GM12878 (cell line): ENCODE data around the gene DLEC1. TPM values are rescaled to one million over a fixed set of nuclear protein-coding genes. Genes with fewer than 3 reads are reported as not detected.

Experiments used
- ATAC-seq: fragments of 200-7000 bp; cut with Tn5 transposase; 3 replicates; pipeline ENCODE4 v1.9.1; 2020; ENCODE audit warnings: mild to moderate bottlenecking, moderate library complexity
- BruUV-seq: library from RNA; stranded (reverse); fragments of 400-500 nt; replicated peaks from 2 replicates; lab custom pipeline; 2021; lab: Mats Ljungman, UMichigan
- CTCF ChIA-PET: fragments of 300-600 bp; sonication (Branson Sonifier 250); formaldehyde crosslinking; extraction: SDS; loops from one replicate; lab custom pipeline; 2021; ENCODE audit warnings: inconsistent platforms; lab: Yijun Ruan, JAX
- POLR2A ChIA-PET: fragments of 350-600 bp; formaldehyde crosslinking; extraction: SDS; loops from one replicate; lab custom pipeline; 2021; ENCODE audit warnings: inconsistent platforms; lab: Charles Lee
- RAD21 ChIA-PET: fragments of 300-600 bp; sonication (Branson Sonifier 250); formaldehyde crosslinking; loops from one replicate; lab custom pipeline; 2023; ENCODE audit warnings: antibody characterized with exemption; ENCODE audit not compliant: unreplicated experiment; lab: Charles Lee
- SMC1A ChIA-PET: fragments of 300-600 bp; sonication (Branson Sonifier 250); formaldehyde crosslinking; loops from one replicate; lab custom pipeline; 2023; ENCODE audit not compliant: unreplicated experiment, uncharacterized antibody; lab: Charles Lee
- DNase-seq: peaks from one replicate; pipeline ENCODE4 v3.0.0-alpha.2; 2011; ENCODE audit warnings: low read depth, low spot score
- FAIRE-seq: peaks from 3 replicates; lab custom pipeline; 2011; peaks lifted over from hg19 to GRCh38; lab: Jason Lieb, UNC
- H2AFZ ChIP-seq: 2 replicates; pipeline ENCODE4 v1.6.0; 2011; ENCODE audit warnings: low read depth, low read length, control low read depth; ENCODE audit not compliant: control insufficient read depth
- H3K27ac ChIP-seq: 2 replicates; pipeline ENCODE4 v1.5.1; 2011; ENCODE audit warnings: control low read depth; ENCODE audit not compliant: control insufficient read depth, insufficient read depth
- H3K27me3 ChIP-seq, 2 experiments: replicated peaks in 1 of 2; 2 replicates each; pipeline versions ENCODE4 v1.6.0 to v1.6.1; 2011; ENCODE audit warnings: low read length in 1 of 2; ENCODE audit not compliant: control insufficient read depth in 2 of 2, insufficient read depth in 2 of 2
- H3K36me3 ChIP-seq, 2 experiments: 2 replicates each; pipeline ENCODE4 v1.5.1; 2011; ENCODE audit warnings: low read length in 1 of 2; ENCODE audit not compliant: control insufficient read depth in 2 of 2, insufficient read depth in 2 of 2
- H3K4me1 ChIP-seq: 2 replicates; pipeline ENCODE4 v1.6.1; 2011; ENCODE audit warnings: mild to moderate bottlenecking, low read length, moderate library complexity, mixed read lengths; ENCODE audit not compliant: control insufficient read depth, insufficient read depth
- H3K4me2 ChIP-seq: 2 replicates; pipeline ENCODE4 v1.6.0; 2011; ENCODE audit warnings: control low read depth; ENCODE audit not compliant: control insufficient read depth, insufficient read depth
- H3K4me3 ChIP-seq: fragments of 200-600 bp; sonication (generic); 2 replicates; pipeline ENCODE4 v1.5.1; 2016
- H3K79me2 ChIP-seq: 2 replicates; pipeline ENCODE4 v1.6.0; 2011; ENCODE audit warnings: low read length; ENCODE audit not compliant: control insufficient read depth, insufficient read depth
- H3K9ac ChIP-seq: 2 replicates; pipeline ENCODE4 v1.8.0; 2011; ENCODE audit warnings: low read length, control low read depth, mixed read lengths; ENCODE audit not compliant: control insufficient read depth, insufficient read depth
- H3K9me3 ChIP-seq: replicated peaks from 3 replicates; pipeline ENCODE4 v1.5.1; 2011; ENCODE audit warnings: mild to moderate bottlenecking, low read length; ENCODE audit not compliant: control insufficient read depth, insufficient read depth
- H4K20me1 ChIP-seq: 2 replicates; pipeline ENCODE4 v1.6.0; 2011; ENCODE audit not compliant: control insufficient read depth, insufficient read depth
- BHLHE40 ChIP-seq, 2 experiments: fragments of 450-650 bp in 1 of 2; IDR thresholded peaks; 2 replicates each; pipeline ENCODE4 v1.6.1; 2011 to 2017; ENCODE audit warnings: low read depth in 2 of 2, borderline replicate concordance in 1 of 2, improper control_type of control experiment in 1 of 2, low read length in 1 of 2, mild to moderate bottlenecking in 1 of 2
- BMI1 ChIP-seq: fragments of 450-650 bp; IDR thresholded peaks from 2 replicates; pipeline ENCODE4 v1.6.1; 2016; ENCODE audit warnings: mild to moderate bottlenecking, moderate library complexity, borderline replicate concordance
- CEBPZ ChIP-seq: fragments of 150-350 bp; IDR thresholded peaks from 2 replicates; pipeline ENCODE4 v1.6.1; 2016; ENCODE audit warnings: low read depth, low read length
- E2F4 ChIP-seq: IDR thresholded peaks from 2 replicates; pipeline ENCODE4 v1.6.1; 2012; ENCODE audit warnings: low read depth, low read length, improper control_type of control experiment
- IRF4 ChIP-seq: IDR thresholded peaks from 2 replicates; pipeline ENCODE4 v1.6.1; 2011; ENCODE audit warnings: low read depth, low read length
- MTA2 ChIP-seq: fragments of 450-650 bp; IDR thresholded peaks from 2 replicates; pipeline ENCODE4 v1.6.1; 2016; ENCODE audit warnings: low read depth, mild to moderate bottlenecking, moderate library complexity
- NR2C1 ChIP-seq: fragments of 450-650 bp; IDR thresholded peaks from 2 replicates; pipeline ENCODE4 v1.6.1; 2017; ENCODE audit warnings: antibody characterized with exemption, mild to moderate bottlenecking, moderate library complexity
- RBBP5 ChIP-seq: fragments of 200-600 bp; sonication (generic); conservative IDR thresholded peaks from 2 replicates; pipeline ENCODE4 v1.6.1; 2016
- RELA ChIP-seq: fragments of 450-650 bp; IDR thresholded peaks from 2 replicates; pipeline ENCODE4 v1.8.0; 2014; ENCODE audit warnings: borderline replicate concordance; ENCODE audit not compliant: partially characterized antibody
- RUNX3 ChIP-seq: IDR thresholded peaks from 2 replicates; pipeline ENCODE4 v1.6.1; 2012; ENCODE audit warnings: low read length, inconsistent platforms
- SIX5 ChIP-seq: IDR thresholded peaks from 2 replicates; pipeline ENCODE4 v1.6.1; 2011; ENCODE audit warnings: mild to moderate bottlenecking, low read depth, low read length, moderate library complexity; ENCODE audit not compliant: severe bottlenecking
- SMAD1 ChIP-seq: fragments of 450-650 bp; IDR thresholded peaks from 2 replicates; pipeline ENCODE4 v1.6.1; 2018; ENCODE audit warnings: mild to moderate bottlenecking, low read depth; ENCODE audit not compliant: partially characterized antibody
- STAT1 ChIP-seq: fragments of 450-650 bp; conservative IDR thresholded peaks from 2 replicates; pipeline ENCODE4 v1.6.1; 2014; ENCODE audit warnings: antibody characterized with exemption, mild to moderate bottlenecking
- USF2 ChIP-seq: IDR thresholded peaks from 2 replicates; pipeline ENCODE4 v1.6.1; 2011; ENCODE audit warnings: low read depth, low read length, improper control_type of control experiment, borderline replicate concordance
- ZBTB4 ChIP-seq: fragments of 450-650 bp; formaldehyde crosslinking; IDR thresholded peaks from 2 replicates; pipeline ENCODE4 v1.4.0; 2022; ENCODE audit warnings: mild to moderate bottlenecking, moderate library complexity
- WGBS: methylation state at CpG from one replicate; pipeline ENCODE4 v1.1.6; 2016; ENCODE audit warnings: low lambda C conversion rate; ENCODE audit not compliant: insufficient replicate concordance, insufficient coverage; ENCODE audit errors: missing lambda C conversion rate; 5-methylcytosine and 5-hydroxymethylcytosine counted together
- in situ Hi-C: fragments of 300-500 bp; cut with MboI; formaldehyde crosslinking; loops from 9 replicates; pipeline ENCODE4 v1.14.3; 2018; ENCODE audit warnings: mixed read lengths
- intact Hi-C: fragments of 100-400 bp; cut with micrococcal nuclease; formaldehyde crosslinking; loops from one replicate; pipeline ENCODE4 v1.14.2; 2022; ENCODE audit not compliant: unreplicated experiment
- polyA plus RNA-seq, 11 experiments: library from polyadenylated mRNA; depleted of rRNA in 4 of 11; unstranded in 6 of 11; stranded (reverse) in 5 of 11; fragments of >200 nt; fragmentation: Nextera tagmentation in 4 of 11; fragmentation: Illumina TruSeq in 1 of 11; extraction: Ambion mirVana in 4 of 11; extraction: Trizol in 1 of 11; gene quantifications; 1 replicate in 1 of 11; 2 replicates in 10 of 11; pipeline versions ENCODE4 v1.2.1 to v1.2.3, GENCODE V29; 2011 to 2016; ENCODE audit warnings: inconsistent platforms in 2 of 11, missing spikeins in 2 of 11, low read depth in 1 of 11
- total RNA-seq, 4 experiments: library from RNA; depleted of rRNA in 3 of 4; stranded (reverse); fragments of >200 nt in 3 of 4; fragmentation: Illumina TruSeq in 1 of 4; extraction: Trizol in 1 of 4; gene quantifications; 2 replicates each; pipeline versions ENCODE4 v1.2.1 to v1.2.3, GENCODE V29; 2013 to 2021

The DLEC1 gene
- total and polyA plus RNA-seq, 10 of the 15 experiments (the other 5 are each of a cell fraction or from before 2014, with no cell fraction given) = 0.03 to 0.29 (median 0.07) TPM; not detected in 3

GRCh38 chr3:37991109-37991508 is 47.9 kb upstream of the DLEC1 start:
- no peak overlapping the region for H3K4me2 ChIP-seq
- H3K27me3 ChIP-seq = no peaks in the 10 kb centered on the region
- no peak overlapping the region for H3K9ac ChIP-seq
- FAIRE-seq = no peak
- ChIA-PET RAD21 (no interaction called here), SMC1A (no interaction called here), CTCF (no interaction called here), POLR2A (no interaction called here)
- ATAC-seq = no peak
- intact Hi-C loops = no loop called here
- H3K4me1 ChIP-seq = peaks cover 9% of the 10 kb centered on the region
- H3K79me2 ChIP-seq = no peaks in the 10 kb centered on the region; the same call in 1 of the 2 replicates
- no peak overlapping the region for H3K27ac ChIP-seq
- no peaks in the 10 kb centered on the region for H3K9me3 ChIP-seq
- 16% methylated on average over 4 of the region's 6 CpGs for WGBS
- no TSS peak for BruUV-seq
- H4K20me1 ChIP-seq = no peaks in the 10 kb centered on the region
- DNase-seq = no peak
- in situ Hi-C loops = no loop called here
- H2AFZ ChIP-seq = no peak overlapping the region
- no peaks in the 10 kb centered on the region for H3K36me3 ChIP-seq
- no peak overlapping the region for H3K4me3 ChIP-seq
- TF ChIP-seq SIX5 (no peak), MTA2 (no peak), SMAD1 (no peak), NR2C1 (no peak), STAT1 (no peak), CEBPZ (no peak), IRF4 (no peak), RUNX3 (no peak), BMI1 (no peak), RBBP5 (no peak), BHLHE40 (IDR thresholded peaks at IDR 0.05; ENCODE audit: borderline replicate concordance in 1 of 2, low read depth in 2 of 2, low read length in 1 of 2) (no peak), E2F4 (no peak), RELA (no peak), USF2 (no peak), ZBTB4 (CRISPR knock-in tag) (no peak)
